ENCODE measurements around the gene PRR19.
"Not testable (repeated sequence)": the region's sequence is repeated elsewhere in the genome, so short reads cannot be mapped to it uniquely, and the experiment has no call there.

PRR19 gene

DNA sequence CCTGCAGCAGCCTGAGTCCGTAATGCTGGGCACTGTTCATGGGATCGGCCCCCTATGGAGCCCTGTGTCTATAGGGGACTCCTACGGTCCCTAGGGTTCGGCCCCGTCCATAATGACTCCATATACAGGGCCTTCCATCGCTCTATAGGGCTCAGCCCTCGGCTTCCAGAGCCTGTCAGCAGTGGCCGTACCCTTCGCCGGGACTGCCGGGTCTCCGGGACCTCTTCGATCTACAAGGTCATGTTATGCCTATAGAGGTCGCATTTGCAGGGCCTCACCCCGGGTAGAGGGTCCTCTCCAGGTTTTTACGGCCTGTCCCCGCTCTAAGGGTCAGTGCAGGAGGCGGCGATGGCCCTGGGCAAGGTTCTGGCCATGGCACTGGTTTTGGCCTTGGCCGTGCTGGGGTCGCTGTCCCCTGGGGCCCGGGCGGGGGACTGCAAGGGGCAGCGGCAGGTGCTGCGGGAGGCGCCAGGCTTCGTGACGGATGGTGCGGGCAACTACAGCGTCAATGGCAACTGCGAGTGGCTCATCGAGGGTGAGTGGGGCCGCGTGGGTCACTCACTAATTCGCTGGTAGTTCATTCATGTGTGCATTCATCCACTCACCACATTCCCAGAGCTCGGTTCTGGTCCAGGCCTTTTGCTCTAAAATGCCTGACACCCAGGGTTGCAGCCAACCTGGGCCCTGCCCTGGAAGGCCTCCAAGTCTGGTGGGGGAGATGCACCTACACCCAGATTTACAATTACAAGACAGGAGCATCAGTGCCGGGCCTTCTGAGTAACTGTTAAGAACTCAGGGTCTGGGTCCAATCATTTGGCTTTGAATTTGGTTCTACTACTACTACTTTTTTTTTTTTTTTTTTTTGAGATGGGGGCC lies 24.2 kb downstream of the PRR19 start:
- DNase-seq (ENCODE audit: low spot score) = no peak

DNA sequence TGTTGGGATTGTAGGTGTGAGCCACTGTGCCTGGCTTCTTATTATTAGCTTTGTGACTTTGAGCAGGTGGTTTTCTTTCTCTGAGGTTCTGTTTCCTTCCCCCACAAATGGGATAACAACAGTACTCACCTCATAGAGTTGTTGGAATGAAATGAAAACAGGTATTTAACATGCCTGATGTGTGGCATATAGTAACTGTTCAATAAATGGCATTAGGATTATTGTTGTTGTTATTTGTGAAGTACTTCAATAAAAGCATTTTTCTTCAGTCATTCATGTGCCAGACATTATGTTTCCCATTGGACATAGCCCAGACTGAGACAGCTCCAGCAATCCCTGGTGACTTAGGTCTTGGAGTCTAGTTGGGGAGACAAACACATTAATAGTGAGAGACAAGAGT lies 25.0 kb downstream of the PRR19 start:
- DNase-seq (ENCODE audit: low spot score) = no peak

GRCh38 chr19:42327381-42327780 lies 25.4 kb downstream of the PRR19 start:
- DNase-seq (ENCODE audit: low spot score) = no peak

DNA sequence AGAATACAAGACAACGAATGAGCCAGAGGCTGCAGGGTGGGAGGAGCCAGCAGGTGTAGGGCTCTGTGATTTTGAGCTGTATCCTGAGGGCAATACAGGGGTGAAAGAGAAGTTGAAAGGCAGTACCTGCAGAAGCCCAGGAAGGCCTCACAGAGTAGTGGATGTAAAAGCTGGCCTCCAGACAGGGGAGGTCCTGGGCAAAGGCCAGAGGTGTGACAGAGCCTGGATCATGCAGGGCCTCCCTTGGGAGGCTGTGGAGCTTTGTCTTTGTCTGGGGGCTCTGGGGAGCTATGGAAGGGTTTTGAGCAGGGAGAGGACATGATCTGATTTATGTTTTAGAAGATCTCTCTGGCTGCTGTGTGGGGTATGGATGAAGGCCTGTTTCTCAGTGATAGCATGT lies 26.2 kb downstream of the PRR19 start:
- DNase-seq (ENCODE audit: low spot score) = no peak

DNA sequence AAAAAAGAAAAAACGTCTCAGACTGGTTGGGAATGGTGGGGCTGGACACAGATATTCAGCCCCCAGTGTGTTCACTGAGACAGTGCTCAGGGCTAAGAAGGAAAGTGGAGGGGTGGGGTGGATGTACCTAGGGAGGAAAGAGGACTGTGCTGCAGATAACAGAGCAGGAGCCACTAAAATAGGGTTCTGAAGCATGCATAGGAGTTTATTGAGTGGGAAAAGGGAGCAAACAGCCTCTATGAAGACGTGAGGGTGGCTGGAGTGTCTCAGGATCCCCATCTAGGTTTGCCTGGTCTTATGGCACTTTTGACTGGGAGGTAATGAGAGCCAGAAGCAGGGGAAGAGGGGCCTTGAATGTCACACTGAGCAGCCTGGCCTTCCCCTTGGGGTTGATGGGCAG lies 26.9 kb downstream of the PRR19 start:
- DNase-seq (ENCODE audit: low spot score) = no peak

- DNase-seq (ENCODE audit: low spot score) = no peak
Measured at GRCh38 chr19:42330241-42330711, 28.3 kb downstream of the PRR19 start.

- not testable (repeated sequence) for DNase-seq (ENCODE audit: low spot score)
Measured at GRCh38 chr19:42331333-42331732, 29.4 kb downstream of the PRR19 start.

DNA sequence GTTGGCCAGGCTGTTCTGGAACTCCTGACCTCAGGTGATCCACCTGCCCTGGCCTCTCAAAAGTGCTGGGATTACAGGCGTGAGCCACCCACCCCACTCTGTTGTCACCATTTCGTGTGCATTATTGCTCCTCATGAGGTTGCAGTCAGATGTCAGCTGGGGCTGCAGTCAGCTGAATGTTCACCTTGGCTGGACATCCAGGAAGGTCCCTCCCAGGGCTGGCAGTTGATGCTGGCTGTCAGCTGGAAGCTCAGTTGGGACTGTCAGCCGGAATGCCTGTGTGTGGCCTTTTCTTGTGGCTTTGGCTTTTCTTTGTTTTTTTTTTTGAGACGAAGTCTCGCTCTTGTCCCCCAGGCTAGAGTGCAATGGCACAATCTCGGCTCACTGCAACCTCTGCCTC lies 30.1 kb downstream of the PRR19 start:
- DNase-seq (ENCODE audit: low spot score) = no peak

DNA sequence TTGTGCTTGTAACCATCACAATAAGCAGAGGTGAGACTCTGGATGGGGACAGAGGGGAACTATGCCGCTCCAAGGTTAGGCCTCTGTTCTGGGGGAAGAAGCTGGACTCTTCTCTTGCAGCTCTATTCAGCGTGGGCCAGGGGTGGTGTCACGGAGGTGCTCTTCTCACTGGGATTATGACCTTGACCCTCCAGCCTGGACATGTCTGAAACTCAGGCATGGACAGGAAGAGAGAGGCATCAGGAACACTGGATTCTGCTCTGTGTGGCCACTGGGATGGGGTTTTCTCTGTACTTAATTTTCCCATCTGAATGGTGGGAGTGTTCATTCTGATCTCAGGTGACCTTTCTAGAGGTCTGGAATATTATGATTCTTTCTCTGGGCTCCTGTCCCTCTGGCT lies 31.1 kb downstream of the PRR19 start:
- DNase-seq (ENCODE audit: low spot score) = no peak

DNA sequence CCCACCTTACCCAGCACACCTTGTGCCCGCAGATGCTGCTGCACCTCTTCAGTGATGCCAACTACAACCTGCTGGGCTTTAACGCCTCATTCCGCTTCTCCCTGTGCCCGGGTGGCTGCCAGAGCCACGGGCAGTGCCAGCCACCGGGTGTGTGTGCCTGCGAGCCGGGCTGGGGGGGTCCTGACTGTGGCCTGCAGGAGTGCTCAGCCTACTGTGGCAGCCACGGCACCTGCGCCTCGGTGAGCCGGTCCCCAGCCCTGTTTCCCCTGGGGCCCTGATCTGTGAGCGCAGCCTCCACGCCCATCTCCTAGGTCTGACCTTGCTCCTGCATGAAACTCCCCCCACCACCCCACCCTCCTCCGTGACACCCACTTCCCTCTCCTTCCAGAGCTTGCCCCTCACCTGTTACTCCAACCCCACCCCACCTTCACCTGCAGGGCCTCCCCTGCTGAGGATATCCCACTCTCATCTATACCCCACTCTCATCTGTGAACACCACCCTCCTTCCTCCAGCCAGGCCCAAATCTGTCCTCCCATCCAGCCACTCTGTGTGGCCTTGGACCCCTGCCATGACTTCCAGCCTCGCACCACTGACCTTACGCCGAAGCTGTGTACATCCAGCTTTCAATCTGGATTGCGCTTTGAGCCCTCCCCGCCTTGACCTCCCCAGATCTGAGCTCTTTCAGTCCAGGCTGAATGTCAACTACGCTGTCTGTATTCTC lies 32.2 kb downstream of the PRR19 start:
- no peak for DNase-seq (ENCODE audit: low spot score)

- DNase-seq (ENCODE audit: low spot score) = no peak
Measured at GRCh38 chr19:42334697-42335373, 32.9 kb downstream of the PRR19 start.

DNA sequence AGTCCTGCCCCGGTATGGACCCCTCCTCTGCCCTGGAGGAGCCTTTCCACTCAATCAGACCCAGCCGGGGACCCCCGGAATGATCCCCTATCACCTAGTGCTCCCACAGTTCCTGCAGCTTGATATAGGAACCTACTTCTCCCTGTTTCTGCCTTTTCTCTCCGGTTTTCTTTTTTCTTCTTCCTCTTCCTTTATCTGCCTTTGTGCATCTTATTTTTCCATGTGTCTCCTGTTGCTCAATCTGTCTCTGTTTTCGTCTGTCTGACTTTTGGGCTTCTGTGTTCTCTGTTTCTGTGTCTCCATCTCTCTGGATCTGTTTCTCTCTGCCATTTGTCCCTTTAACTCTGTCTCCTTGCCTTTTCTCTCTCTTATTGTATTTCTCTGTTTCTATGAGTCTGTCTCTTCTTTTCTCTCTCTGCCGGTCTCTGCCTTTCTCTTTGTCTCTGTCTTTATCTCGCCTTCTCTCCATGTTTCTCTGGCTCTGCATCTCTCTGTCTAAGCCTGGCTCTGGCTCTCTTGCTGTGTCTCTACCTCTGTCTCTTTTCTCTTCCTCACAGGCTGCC lies 33.5 kb downstream of the PRR19 start:
- DNase-seq (ENCODE audit: low spot score) = no peak

DNA sequence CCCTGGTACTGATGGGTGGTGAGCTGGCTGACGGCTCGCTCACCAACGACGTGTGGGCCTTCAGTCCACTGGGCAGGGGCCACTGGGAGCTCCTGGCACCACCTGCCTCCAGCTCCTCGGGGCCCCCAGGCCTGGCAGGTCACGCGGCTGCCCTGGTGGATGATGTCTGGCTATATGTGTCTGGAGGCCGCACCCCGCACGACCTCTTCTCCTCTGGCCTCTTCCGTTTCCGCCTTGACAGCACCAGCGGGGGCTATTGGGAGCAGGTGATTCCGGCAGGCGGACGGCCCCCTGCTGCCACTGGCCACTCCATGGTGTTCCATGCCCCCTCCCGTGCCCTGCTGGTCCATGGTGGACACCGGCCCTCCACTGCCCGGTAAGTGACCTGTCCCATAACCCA lies 34.0 kb downstream of the PRR19 start:
- DNase-seq (ENCODE audit: low spot score) = no peak

GRCh38 chr19:42339126-42339860 lies 37.4 kb downstream of the PRR19 start:
- DNase-seq (ENCODE audit: low spot score) = not testable (repeated sequence)

GRCh38 chr19:42339922-42340321 lies 38.0 kb downstream of the PRR19 start:
- not testable (repeated sequence) for DNase-seq (ENCODE audit: low spot score)

DNA sequence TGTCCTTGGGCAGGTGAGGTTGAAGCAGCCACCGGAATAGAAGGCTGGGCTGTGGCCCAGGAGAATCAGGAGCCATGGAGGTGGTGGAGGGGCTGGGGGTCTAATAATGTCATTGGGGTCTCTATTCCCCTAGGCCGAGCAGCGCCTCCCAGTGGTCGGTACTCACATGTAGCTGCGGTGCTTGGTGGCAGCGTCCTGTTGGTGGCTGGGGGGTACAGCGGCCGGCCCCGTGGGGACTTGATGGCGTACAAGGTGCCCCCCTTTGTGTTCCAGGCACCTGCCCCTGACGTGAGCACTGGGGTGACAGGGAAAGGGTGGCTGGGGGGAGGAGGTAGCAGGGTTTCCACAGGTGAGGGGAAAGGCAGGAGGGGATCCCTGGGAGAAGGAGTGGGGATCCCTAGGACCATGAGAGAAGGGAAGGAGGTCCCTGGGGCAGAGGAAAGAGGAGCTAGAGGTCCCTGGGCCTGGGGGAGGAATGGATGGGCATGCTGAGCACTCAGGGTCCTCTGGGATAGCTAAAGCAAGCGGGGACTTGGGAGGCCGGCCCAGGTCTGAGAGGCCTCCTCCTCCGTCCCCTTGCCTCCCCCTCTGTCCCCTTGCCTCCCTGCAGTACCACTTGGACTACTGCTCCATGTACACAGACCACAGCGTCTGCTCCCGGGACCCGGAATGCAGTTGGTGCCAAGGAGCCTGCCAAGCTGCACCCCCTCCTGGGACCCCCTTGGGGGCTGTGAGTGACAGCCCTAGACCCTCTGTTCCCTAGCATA lies 41.6 kb downstream of the PRR19 start:
- no peak for DNase-seq (ENCODE audit: low spot score)

DNA sequence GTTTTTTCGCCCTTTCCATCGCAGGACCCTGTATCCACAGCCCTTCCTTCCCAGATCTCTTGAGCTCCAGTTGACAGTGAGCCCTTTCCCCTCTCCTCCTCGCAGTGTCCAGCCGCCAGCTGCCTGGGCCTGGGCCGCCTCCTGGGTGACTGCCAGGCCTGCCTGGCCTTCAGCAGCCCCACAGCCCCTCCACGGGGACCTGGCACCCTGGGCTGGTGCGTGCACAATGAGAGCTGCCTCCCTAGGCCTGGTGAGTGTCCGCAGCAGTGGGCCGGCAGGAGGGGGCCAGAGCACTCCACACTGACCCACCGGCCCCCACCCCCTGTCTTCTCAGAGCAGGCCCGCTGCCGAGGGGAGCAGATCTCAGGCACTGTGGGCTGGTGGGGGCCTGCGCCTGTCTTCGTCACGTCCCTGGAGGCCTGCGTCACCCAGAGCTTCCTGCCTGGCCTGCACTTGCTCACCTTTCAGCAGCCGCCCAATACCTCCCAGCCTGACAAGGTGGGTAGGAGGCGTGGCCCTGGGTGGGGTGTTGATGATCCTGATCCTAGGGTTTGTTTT lies 42.5 kb downstream of the PRR19 start:
- no peak for DNase-seq (ENCODE audit: low spot score)

DNA sequence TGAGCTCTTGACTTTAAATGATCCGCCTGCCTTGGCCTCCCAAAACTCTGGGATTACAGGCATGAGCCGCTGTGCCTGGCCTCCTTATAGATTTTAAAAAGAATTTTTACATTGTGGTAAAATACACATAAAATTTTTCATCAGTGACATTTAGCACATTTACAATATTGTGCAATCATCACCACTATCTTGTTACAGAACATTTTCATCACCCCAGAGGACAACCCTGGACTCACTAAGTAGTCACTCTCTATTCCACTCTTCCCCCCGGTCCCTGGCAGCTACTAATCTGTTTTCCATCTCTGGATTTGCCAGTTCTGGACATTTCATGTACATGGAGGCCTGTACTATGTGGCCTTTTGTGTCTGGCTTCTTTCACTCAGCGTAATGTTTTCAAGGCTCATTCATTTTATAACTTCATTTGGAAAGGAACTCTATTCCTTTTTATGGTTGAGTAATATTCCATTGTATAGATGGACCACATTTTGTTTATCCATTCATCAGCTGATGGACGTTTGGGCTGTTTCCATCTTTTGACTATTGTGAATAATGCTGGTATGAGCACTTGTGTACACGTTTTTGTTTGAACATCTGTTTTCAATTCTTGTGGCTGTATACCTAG lies 43.4 kb downstream of the PRR19 start:
- no peak for DNase-seq (ENCODE audit: low spot score)

DNA sequence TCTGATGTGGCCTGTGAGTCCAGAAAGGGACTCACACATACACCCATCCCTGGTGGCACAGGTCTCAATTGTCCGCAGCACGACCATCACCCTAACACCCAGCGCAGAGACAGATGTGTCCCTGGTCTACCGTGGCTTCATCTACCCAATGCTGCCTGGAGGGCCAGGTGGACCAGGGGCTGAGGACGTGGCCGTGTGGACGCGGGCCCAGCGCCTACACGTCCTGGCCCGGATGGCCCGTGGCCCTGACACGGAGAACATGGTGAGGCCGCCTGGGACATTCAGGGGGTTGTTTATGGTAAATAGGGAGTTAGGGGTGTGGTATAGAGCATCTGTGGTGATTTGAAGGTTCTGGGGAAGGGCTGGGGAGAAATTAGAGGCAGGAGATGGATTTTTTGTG lies 46.3 kb downstream of the PRR19 start:
- DNase-seq (ENCODE audit: low spot score) = no peak

Measured in hematopoietic multipotent progenitor cell treated with erythropoietin and hydrocortisone succinate and interleukin-3 and kit ligand, for 17 days (in vitro differentiated cells).